Activated CD4-positive, alpha-beta T cell treated with anti-CD3 and anti-CD28 coated beads, Interleukin-10, Interleukin-2, amounts not matched to agents 100 ng/mL and 50 ng/mL, durations not matched to agents 16 hours and 8 hours (primary cell): ENCODE results near the gene OR7A10.

Experiments used
- DNase-seq: peaks from one replicate; pipeline ENCODE4 v3.0.0-alpha.2; 2020

Gene OR7A10

GRCh38 chr19:14848822-14849221, at the start of gene OR7A10:
OR7A10 (minus strand) TSS chr19:14848922; CDS start chr19:14841877, 7,045 bp downstream.
- DNase-seq = no peak

- no peak for DNase-seq
These were observed 42.1 kb upstream of the OR7A10 start for GRCh38 chr19:14890643-14891379.

- no peak for DNase-seq
These were observed 41.4 kb upstream of the OR7A10 start for GRCh38 chr19:14889994-14890642.

- DNase-seq = no peak
These were observed 37.3 kb upstream of the OR7A10 start, which contains the start of gene OR7A17 for GRCh38 chr19:14886032-14886431. OR7A17 (minus strand) TSS chr19:14886132; CDS start chr19:14881355, 4,777 bp downstream.

GRCh38 chr19:14871619-14872230, 23.0 kb upstream of the OR7A10 start:
- peak; percentile 14 for DNase-seq

- DNase-seq = no peak
These were observed 19.8 kb upstream of the OR7A10 start for GRCh38 chr19:14868497-14868896.

- DNase-seq = no peak
These were observed 5.1 kb downstream of the OR7A10 start for GRCh38 chr19:14843578-14843977.

GRCh38 chr19:14843169-14843568, 5.6 kb downstream of the OR7A10 start:
- no peak for DNase-seq

GRCh38 chr19:14840206-14840605, 8.5 kb downstream of the OR7A10 start:
- DNase-seq = no peak

GRCh38 chr19:14837391-14837790, 11.3 kb downstream of the OR7A10 start:
- no peak for DNase-seq

GRCh38 chr19:14835011-14835410, 13.7 kb downstream of the OR7A10 start, which contains the start of the genes OR7A5 and OR7C1:
OR7A5 (minus strand) TSS chr19:14835185; CDS start chr19:14828241, 6,944 bp downstream.
OR7C1 (minus strand) TSS chr19:14835185; CDS start chr19:14800136, 35,049 bp downstream.
- no peak for DNase-seq

- no peak for DNase-seq
These were observed 18.0 kb downstream of the OR7A10 start for GRCh38 chr19:14830702-14831101.

GRCh38 chr19:14826006-14826405, 22.7 kb downstream of the OR7A10 start:
- DNase-seq = no peak

- no peak for DNase-seq
These were observed 26.8 kb downstream of the OR7A10 start for GRCh38 chr19:14821937-14822336.

GRCh38 chr19:14818588-14818987, 30.1 kb downstream of the OR7A10 start:
- DNase-seq = no peak

GRCh38 chr19:14817052-14817451, 31.7 kb downstream of the OR7A10 start:
- DNase-seq = no peak

- no peak for DNase-seq
These were observed 33.6 kb downstream of the OR7A10 start for GRCh38 chr19:14814982-14815652.

- DNase-seq = no peak
These were observed 39.3 kb downstream of the OR7A10 start for GRCh38 chr19:14809272-14810057.

- no peak for DNase-seq
These were observed 44.0 kb downstream of the OR7A10 start for GRCh38 chr19:14804765-14805164.

- no peak for DNase-seq
These were observed 50.0 kb downstream of the OR7A10 start for GRCh38 chr19:14798760-14799159.

- no peak for DNase-seq
These were observed 52.7 kb downstream of the OR7A10 start for GRCh38 chr19:14796021-14796420.

GRCh38 chr19:14795078-14795721, 53.5 kb downstream of the OR7A10 start:
- peak; percentile 12 for DNase-seq
